Astrocyte of the spinal cord (primary cell): ENCODE results near the gene ZMIZ1.
A peak's percentile ranks its signal among the peaks of the same experiment; 100 is the strongest.

Experiments
- DNase-seq: peaks from one replicate; pipeline ENCODE4 v3.0.0; 2011; ENCODE audit warnings: low read depth, low spot score
- H3K4me3 ChIP-seq: 2 replicates; pipeline ENCODE4 v1.5.1; 2011; ENCODE audit warnings: low read depth, mild to moderate bottlenecking, low read length, moderate library complexity
- CTCF ChIP-seq: IDR thresholded peaks from 2 replicates; pipeline ENCODE4 v1.5.1; 2012; ENCODE audit warnings: low read depth, mild to moderate bottlenecking, low read length, inconsistent platforms
- in situ Hi-C: cut with HindIII; loops from 2 replicates; pipeline ENCODE4 v1.10.0; 2017; ENCODE audit warnings: low sequenced_read_pairs

ZMIZ1 gene

GRCh38 chr10:79176949-79177602, 108.3 kb downstream of the ZMIZ1 start:
- no peak overlapping the region for H3K4me3 ChIP-seq
- TF ChIP-seq CTCF = no peak
- in situ Hi-C loops = no loop called here
- DNase-seq = peak; percentile 61

DNA sequence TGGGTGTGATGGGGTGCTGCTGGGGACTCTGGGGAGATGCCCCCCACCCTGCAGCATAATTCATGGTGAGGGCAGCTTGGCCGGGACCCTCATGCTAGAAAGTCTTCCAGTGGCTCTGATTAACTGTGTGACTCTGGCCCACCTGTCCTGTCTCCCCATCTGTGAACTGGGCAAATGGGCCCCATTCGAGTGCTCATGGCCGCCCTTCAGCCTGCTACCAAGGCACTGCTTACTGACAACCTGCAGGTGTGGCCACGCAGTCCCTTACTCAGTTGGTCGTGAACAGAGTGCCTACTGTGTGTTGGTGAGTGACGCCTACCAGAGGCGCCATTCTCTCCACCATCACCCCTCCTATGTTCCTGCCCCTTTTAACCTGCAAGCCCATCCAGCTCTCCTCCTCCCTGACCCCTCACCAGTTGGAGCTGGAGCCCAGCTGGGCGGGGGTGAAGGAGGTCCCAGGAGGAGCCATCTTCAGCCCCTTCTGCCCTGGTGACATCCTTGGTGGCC, 109.4 kb downstream of the ZMIZ1 start:
- in situ Hi-C loops = no loop called here
- TF ChIP-seq CTCF = no peak
- no peak overlapping the region for H3K4me3 ChIP-seq
- DNase-seq = no peak

DNA sequence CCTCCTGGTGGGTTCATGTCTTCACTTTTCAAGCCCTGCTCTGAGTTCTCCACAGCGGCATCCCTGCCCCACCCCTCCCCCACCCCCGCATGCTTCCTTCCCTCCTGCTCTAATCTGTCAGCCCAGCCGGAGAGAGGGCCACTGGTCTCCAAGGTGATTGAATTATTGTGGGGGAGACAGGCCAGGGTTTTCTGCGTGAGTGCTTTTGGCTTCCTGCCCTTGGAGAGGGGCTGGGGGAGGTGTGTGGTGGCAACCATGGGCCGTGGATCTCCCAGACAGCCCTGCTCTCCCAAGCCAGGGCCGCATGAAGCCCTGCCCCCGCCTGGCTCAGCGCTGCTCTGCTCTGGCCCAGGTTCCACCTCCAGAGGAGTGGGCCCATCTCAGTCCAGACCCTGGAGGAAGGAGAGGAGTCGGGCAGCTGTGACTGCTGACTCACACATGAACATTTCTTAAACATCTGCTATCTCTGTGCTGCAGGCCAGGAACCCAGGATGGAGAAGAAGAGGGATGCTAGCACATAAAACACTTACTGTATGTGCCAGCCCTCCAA, 109.9 kb downstream of the ZMIZ1 start:
- in situ Hi-C loops = no loop called here
- TF ChIP-seq CTCF = peak; percentile 8
- peak; percentile 85 for DNase-seq
- H3K4me3 ChIP-seq = no peak overlapping the region

DNA sequence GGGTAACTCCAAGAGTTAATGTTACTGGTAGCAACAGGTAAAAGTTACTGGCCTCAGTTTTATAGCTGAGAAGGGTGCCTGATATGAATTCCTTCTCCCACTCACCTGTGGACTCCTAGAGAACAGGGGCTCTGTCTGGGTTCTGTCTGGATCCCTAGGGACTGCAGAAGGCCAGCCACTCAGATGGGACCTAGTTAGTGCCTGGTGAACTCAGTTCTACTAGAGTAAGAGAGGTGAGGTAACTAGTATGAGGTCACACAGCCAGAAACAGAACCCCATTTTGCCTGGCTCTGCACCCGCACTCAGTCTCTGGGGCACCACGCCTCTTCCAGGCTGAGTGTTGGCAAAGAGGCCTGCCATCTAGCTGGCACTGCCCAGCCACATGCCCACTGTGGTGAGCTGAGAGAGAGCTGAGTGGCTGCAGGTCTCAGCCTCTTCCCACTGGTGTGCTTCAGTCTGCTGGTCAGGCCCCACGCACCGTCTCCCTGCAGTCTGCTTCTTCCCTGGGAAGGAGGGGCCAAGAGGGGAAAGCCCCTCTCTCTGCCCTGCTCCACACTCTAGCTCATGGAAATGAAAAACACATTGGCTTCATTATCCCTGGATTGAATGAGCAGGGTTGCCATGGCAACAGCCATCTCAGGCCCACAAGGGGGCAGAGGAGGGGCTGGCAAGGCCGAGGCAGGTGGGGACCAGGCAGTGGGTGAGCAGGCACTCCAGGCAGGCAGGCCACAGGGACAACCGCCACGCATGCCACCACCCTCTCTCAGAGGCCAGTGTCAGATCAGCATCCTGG, 110.6 kb downstream of the ZMIZ1 start:
- DNase-seq = peak; percentile 27
- in situ Hi-C loops = no loop called here
- TF ChIP-seq CTCF = no peak

DNA sequence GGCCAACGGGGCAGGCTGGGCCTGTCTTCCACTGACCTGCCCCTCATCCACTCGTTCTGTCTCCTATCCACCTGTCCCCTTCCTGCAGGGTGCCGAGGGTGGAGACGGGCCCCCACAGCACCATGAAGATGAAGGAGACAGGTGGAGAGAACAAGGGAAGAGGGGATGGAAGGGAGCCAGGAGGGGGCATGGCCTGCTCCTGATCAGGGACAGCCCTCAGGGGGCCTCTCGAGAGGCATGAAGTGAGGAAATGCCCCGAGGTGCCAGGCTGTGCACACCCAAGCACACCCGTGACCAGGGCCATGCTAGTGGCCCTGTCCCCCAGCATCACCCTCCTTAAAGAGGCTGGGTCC, 111.2 kb downstream of the ZMIZ1 start:
- no peak for TF ChIP-seq CTCF
- no peak for DNase-seq
- in situ Hi-C loops = no loop called here
- H3K4me3 ChIP-seq = no peak overlapping the region

More for the DNA sequence above, 110.6 kb downstream of the ZMIZ1 start:
- no peak overlapping the region for H3K4me3 ChIP-seq

DNA sequence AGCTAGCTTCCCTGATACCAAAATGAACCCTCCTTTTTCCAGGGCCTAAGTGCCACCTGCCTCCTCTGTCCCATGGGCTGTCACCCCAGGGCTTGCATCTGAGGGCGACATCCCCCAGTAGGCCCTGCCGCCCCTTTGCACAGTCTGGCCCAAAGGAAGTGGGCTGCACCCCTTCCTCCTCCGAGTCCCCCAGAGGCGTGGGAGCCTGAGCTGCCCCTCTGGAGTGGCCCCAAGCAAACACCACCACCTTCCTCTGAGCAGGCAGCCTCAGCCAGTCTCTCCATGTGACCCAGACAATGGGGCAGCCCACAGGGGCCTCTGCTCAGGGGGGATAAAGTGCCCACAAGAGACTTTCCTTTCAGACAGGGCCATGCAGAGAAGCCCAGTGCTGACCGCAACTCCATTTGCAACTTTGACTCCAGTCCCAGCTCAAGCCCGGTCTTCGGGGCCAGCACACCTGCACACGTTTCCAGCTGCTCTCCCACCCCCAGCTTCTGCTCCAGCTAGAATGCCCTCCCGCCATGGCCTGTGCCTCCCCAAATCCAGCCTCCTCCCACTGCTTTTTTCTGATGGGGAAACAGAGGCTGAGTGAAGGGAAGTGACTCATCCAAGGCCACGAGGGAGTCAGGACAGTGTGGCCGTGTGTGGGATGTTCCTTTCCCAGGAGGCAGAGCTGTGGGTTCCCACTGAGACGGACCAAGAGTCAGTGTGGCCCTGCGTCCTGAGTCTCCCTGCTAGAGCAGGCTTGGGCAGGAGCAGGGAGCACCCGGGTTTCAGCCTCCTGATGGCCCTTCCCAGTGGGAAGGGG, 111.9 kb downstream of the ZMIZ1 start:
- in situ Hi-C loops = no loop called here
- DNase-seq = no peak
- TF ChIP-seq CTCF = no peak
- H3K4me3 ChIP-seq = no peak overlapping the region
